Posterior vena cava (tissue), 2 donors: ENCODE data around the gene TTF1. TPM values are rescaled to one million over a fixed set of nuclear protein-coding genes. Genes with fewer than 3 reads are reported as not detected.

Source experiments
- DNase-seq: peaks from one replicate; pipeline ENCODE4 v3.0.0-alpha.2; 2020; ENCODE audit warnings: low spot score
- intact Hi-C, 2 donors: fragments of 100-400 bp; cut with DNase I; formaldehyde crosslinking; loops; one replicate each; pipeline versions ENCODE4 v1.14.1 to v1.14.2; 2022 to 2023
- total RNA-seq, 2 donors: library from RNA; stranded (reverse); fragmentation: NEBNext Ultra II Directional; extraction: Animal tissue kit (Norgen Biotek cat#: 25700); gene quantifications; one replicate each; pipeline ENCODE4 v1.2.1, GENCODE V29; 2021
- donor health status: DM: yes; HTN: yes; CAD: no.
- donor health status: DM: yes; HTN: yes; CAD: no.

The TTF1 gene
- total RNA-seq, 2 donors from 2014 or later: 10.5 to 12.0 TPM

GRCh38 chr9:132372177-132373095 is 34.2 kb downstream of the TTF1 start:
- no peak for DNase-seq
- intact Hi-C loops: no loop called here

- intact Hi-C loops: no loop called here
- no peak for DNase-seq
Observed at GRCh38 chr9:132370592-132370991, 36.0 kb downstream of the TTF1 start.

DNA sequence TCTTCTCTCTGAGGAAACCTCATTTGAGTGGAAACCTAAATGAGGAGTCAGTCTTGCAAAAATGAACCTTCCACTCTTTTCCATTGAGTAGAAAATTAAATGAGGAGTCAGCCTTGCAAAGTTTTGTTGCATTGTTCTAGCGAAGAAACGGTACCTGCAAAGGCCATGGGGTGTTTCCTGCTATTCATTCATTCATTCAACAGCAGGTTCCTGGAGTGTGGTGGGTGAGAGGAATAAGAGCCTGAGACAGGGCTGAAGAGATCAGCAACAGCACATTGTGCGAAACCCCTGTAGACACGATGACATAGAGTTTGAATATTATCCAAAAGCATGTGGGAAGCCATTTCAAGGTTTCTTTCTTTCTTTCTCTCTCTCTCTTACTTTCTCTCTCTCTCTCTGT is 37.2 kb downstream of the TTF1 start:
- DNase-seq: no peak
- intact Hi-C loops: no loop called here

DNA sequence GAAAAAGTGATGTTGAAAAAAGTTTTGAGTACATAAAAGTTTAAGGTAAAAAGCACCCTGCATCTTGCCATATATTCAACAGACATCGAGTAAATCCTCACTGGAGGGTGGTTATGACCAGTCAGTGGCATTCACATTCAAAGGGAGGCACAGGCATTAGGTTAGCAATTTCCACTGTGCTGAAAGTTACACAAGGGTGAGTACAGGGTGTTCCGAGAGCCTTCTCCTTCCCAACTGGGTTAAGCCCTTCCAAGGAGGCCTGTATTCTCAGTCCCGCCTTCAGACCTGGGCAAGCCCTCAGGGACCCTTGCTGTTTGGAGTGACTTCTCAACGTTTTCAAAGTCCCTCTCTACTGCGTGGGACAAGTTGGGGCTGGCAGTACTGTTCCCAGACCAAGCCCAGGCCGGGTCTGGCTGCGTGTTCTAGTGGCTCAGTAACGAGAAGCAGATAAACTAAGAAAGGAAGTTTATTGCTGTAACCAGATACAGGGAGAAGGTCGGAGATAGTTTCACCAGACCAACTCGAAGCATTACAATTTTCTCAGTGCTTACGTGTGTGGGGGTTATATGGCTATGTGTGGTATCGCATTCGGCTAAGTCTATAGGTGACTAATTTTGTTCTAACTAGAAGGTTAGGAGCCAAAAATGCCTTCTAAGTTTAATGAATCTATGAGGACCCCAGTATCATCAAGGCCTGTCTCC is 38.9 kb downstream of the TTF1 start:
- intact Hi-C loops: no loop called here
- no peak for DNase-seq

GRCh38 chr9:132366481-132366880 is 40.2 kb downstream of the TTF1 start:
- DNase-seq: no peak
- intact Hi-C loops: no loop called here

DNA sequence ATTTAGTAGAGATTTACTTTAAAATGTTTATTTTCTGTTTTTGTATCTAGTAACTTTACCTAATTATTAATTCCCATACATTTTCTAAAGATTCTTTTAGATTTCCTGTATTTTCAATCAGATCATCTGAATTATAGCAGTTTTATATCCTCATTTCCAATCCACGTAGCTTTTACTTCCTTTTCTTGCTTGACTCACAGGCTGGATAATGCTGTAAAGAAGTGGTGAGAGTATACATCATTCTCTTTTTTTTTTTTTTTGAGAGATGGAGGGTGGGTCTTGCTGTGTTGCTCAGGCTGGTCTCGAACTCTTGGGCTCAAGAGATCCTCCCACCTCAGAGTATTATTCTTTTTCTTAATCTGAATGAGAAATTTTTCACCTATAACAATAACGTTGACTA is 40.7 kb downstream of the TTF1 start:
- DNase-seq: no peak
- intact Hi-C loops: no loop called here

GRCh38 chr9:132364068-132364467 is 42.6 kb downstream of the TTF1 start:
- DNase-seq: no peak
- intact Hi-C loops: no loop called here

GRCh38 chr9:132357764-132358163 is 48.9 kb downstream of the TTF1 start:
- no peak for DNase-seq
- intact Hi-C loops: no loop called here

- intact Hi-C loops: no loop called here
- no peak for DNase-seq
Observed at GRCh38 chr9:132356324-132356924, 50.2 kb downstream of the TTF1 start.

GRCh38 chr9:132354637-132355355 is 51.8 kb downstream of the TTF1 start, which contains the start of gene SETX:
TSS of gene SETX (minus strand) at chr9:132354986. CDS start at chr9:132349428, 5,558 bp downstream.
- intact Hi-C loops: no loop called here

DNA sequence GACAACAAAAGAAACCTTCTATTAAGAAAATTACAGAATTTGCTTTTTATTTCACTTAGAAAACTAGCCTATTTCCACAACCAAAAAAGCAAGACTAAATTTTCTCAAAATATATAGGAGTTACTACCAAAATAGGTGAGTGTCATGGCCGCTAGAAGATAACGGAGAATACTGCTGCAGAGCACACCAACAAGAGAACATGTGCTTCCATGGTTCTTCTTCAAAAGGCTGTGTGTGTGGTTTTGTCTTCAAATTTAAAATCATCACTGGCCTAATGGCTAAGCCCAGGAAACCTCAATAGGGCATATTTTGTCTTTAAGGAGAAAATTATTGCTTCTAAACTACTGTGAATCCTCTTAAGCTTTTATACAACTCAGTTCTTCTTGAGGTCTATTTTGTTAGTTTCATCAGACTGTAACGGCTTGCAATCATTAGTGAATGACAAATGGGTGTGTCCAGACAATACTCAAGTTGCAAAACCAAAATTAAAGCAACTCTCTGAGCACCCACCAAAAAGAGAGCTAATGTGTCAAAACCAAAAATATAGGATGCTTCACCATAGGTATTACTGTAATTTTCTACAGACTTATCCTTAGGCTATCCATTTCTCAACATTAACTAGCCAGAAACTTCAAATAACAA is 55.1 kb downstream of the TTF1 start:
- intact Hi-C loops: no loop called here
- no peak for DNase-seq

More at GRCh38 chr9:132354637-132355355, 51.8 kb downstream of the TTF1 start, which contains the start of gene SETX:
- DNase-seq: peak; percentile 99

GRCh38 chr9:132350861-132351315 is 55.8 kb downstream of the TTF1 start:
- DNase-seq: no peak
- intact Hi-C loops: no loop called here

GRCh38 chr9:132348676-132349075 is 58.0 kb downstream of the TTF1 start:
- DNase-seq: no peak
- intact Hi-C loops: no loop called here

- intact Hi-C loops: no loop called here
- DNase-seq: no peak
Observed at GRCh38 chr9:132346177-132346576, 60.5 kb downstream of the TTF1 start.

- intact Hi-C loops: no loop called here
- no peak for DNase-seq
Observed at GRCh38 chr9:132341177-132341840, 65.3 kb downstream of the TTF1 start.

GRCh38 chr9:132334364-132334763 is 72.3 kb downstream of the TTF1 start:
- intact Hi-C loops: no loop called here
- DNase-seq: no peak

DNA sequence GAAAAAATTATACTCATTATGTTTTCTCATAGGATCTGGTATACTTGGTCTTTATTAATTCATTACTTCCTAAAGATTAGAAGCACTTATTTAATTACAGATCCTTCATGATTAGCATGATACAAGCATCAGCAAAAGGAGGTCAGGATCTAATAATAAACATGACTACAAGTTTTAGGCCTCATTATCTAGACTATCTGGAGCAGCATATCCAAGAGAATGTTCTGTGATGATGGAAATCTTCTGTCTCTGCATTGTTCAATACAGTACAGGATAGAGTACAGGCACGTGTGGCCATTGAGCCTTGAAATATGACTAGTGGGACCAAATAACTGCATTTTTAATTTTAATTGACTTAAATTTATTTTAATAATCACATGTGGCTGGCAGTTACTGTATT is 73.1 kb downstream of the TTF1 start:
- intact Hi-C loops: no loop called here
- DNase-seq: no peak

GRCh38 chr9:132328580-132328979 is 78.1 kb downstream of the TTF1 start:
- DNase-seq: no peak
- intact Hi-C loops: no loop called here
